A549 (cell line): ENCODE measurements around the gene NAP1L1. TPM values are rescaled to one million over a fixed set of nuclear protein-coding genes. Genes with fewer than 3 reads are reported as not detected.

Experiments used
- ATAC-seq, 2 experiments: fragments of 200-7000 bp in 1 of 2; fragments of >200 bp in 1 of 2; cut with Nextera tagmentation in 1 of 2; cut with Tn5 transposase in 1 of 2; 3 replicates each; pipeline versions ENCODE4 v1.8.0 to v1.9.1; 2018 to 2020; ENCODE audit warnings: mild to moderate bottlenecking in 1 of 2, moderate library complexity in 1 of 2
- CTCF ChIA-PET: fragments of 300-600 bp; sonication (Branson Sonifier 250); formaldehyde crosslinking; extraction: SDS; loops from one replicate; lab custom pipeline; 2021; ENCODE audit warnings: antibody characterized with exemption, inconsistent platforms; lab: Yijun Ruan, JAX
- POLR2A ChIA-PET: fragments of 350-600 bp; formaldehyde crosslinking; extraction: SDS; loops from one replicate; lab custom pipeline; 2021; ENCODE audit warnings: antibody characterized with exemption, inconsistent platforms; lab: Yijun Ruan, JAX
- DNase-seq, 2 experiments: peaks; one replicate each; pipeline versions ENCODE4 v3.0.0 to v3.0.0-alpha.2; 2011 to 2016; ENCODE audit warnings: low read depth in 1 of 2, low spot score in 1 of 2
- FAIRE-seq: peaks from 2 replicates; lab custom pipeline; 2011; peaks lifted over from hg19 to GRCh38; lab: Jason Lieb, UNC
- H3K27ac ChIP-seq, 2 experiments: fragments of >200 bp; sonication (Bioruptor Twin); formaldehyde crosslinking; 3 replicates each; pipeline ENCODE4 v1.5.1; 2016 to 2017
- H3K4me1 ChIP-seq: fragments of >200 bp; sonication (Bioruptor Twin); formaldehyde crosslinking; 3 replicates; pipeline ENCODE4 v1.6.1; 2016
- H3K4me2 ChIP-seq: fragments of >200 bp; sonication (Bioruptor Twin); formaldehyde crosslinking; 3 replicates; pipeline ENCODE4 v1.6.1; 2016
- H3K4me3 ChIP-seq: fragments of >200 bp; sonication (Bioruptor Twin); formaldehyde crosslinking; 3 replicates; pipeline ENCODE4 v1.5.1; 2016
- H3K9me3 ChIP-seq: fragments of >200 bp; sonication (Bioruptor Twin); formaldehyde crosslinking; 3 replicates; pipeline ENCODE4 v1.6.1; 2016
- ATOH8 ChIP-seq: fragments of 250-450 bp; sonication (Bioruptor Pico); IDR thresholded peaks from 2 replicates; pipeline ENCODE4 v1.5.0; 2020; ENCODE audit warnings: low read depth, mild to moderate bottlenecking, moderate library complexity
- BCL3 ChIP-seq: fragments of >200 bp; sonication (Bioruptor Twin); formaldehyde crosslinking; IDR thresholded peaks from 3 replicates; pipeline ENCODE4 v1.6.1; 2016
- BHLHE40 ChIP-seq: IDR thresholded peaks from 2 replicates; pipeline ENCODE4 v1.6.1; 2012; ENCODE audit warnings: low read depth, low read length, inconsistent platforms
- CBX2 ChIP-seq: fragments of 200-600 bp; sonication (generic); IDR thresholded peaks from 2 replicates; pipeline ENCODE4 v1.6.1; 2016; ENCODE audit warnings: low read depth, mild to moderate bottlenecking, borderline replicate concordance
- CBX8 ChIP-seq: fragments of 200-600 bp; sonication (generic); IDR thresholded peaks from 2 replicates; pipeline ENCODE4 v1.6.1; 2016
- CEBPB ChIP-seq, 2 experiments: fragments of >200 bp in 1 of 2; sonication (Bioruptor Twin) in 1 of 2; formaldehyde crosslinking in 1 of 2; IDR thresholded peaks; 2 replicates each; pipeline ENCODE4 v1.6.1; 2012 to 2016
- CHD4 ChIP-seq: fragments of 200-600 bp; sonication (generic); IDR thresholded peaks from 2 replicates; pipeline ENCODE4 v1.6.1; 2016; ENCODE audit warnings: antibody characterized with exemption, mild to moderate bottlenecking, borderline replicate concordance
- CTCF ChIP-seq: fragments of >200 bp; sonication (Bioruptor Twin); formaldehyde crosslinking; IDR thresholded peaks from 3 replicates; pipeline ENCODE4 v1.5.1; 2016
- E2F6 ChIP-seq: IDR thresholded peaks from 2 replicates; pipeline ENCODE4 v1.6.1; 2012; ENCODE audit warnings: low read depth, borderline replicate concordance
- EHMT2 ChIP-seq: fragments of 200-600 bp; sonication (generic); IDR thresholded peaks from 2 replicates; pipeline ENCODE4 v1.6.1; 2016; ENCODE audit warnings: antibody characterized with exemption, low read depth, mild to moderate bottlenecking, moderate library complexity
- FOSL2 ChIP-seq, 2 experiments: fragments of 450-650 bp in 1 of 2; fragments of >200 bp in 1 of 2; sonication (Bioruptor Twin) in 1 of 2; formaldehyde crosslinking; IDR thresholded peaks; 2 replicates each; pipeline versions ENCODE4 v1.5.0 to v1.6.1; 2016 to 2020; ENCODE audit warnings: mild to moderate bottlenecking in 1 of 2, moderate library complexity in 1 of 2
- HEYL ChIP-seq: fragments of 250-450 bp; sonication (Bioruptor Pico); IDR thresholded peaks from 2 replicates; pipeline ENCODE4 v1.8.0; 2021; ENCODE audit warnings: mild to moderate bottlenecking, moderate library complexity
- HOXA7 ChIP-seq: fragments of 250-450 bp; sonication (Bioruptor Pico); IDR thresholded peaks from 2 replicates; pipeline ENCODE4 v1.5.0; 2020; ENCODE audit warnings: mild to moderate bottlenecking, moderate library complexity
- HOXB5 ChIP-seq: fragments of 250-450 bp; sonication (Bioruptor Pico); IDR thresholded peaks from 2 replicates; pipeline ENCODE4 v1.5.0; 2020; ENCODE audit warnings: mild to moderate bottlenecking, moderate library complexity
- JUNB ChIP-seq: fragments of >200 bp; sonication (Bioruptor Twin); formaldehyde crosslinking; IDR thresholded peaks from 2 replicates; pipeline ENCODE4 v1.6.1; 2016
- KDM5A ChIP-seq: fragments of 200-600 bp; sonication (generic); IDR thresholded peaks from 2 replicates; pipeline ENCODE4 v1.6.1; 2016; ENCODE audit warnings: antibody characterized with exemption, mild to moderate bottlenecking
- MAFK ChIP-seq: fragments of 450-650 bp; IDR thresholded peaks from 2 replicates; pipeline ENCODE4 v1.6.1; 2014; ENCODE audit not compliant: partially characterized antibody
- MAX ChIP-seq: IDR thresholded peaks from 2 replicates; pipeline ENCODE4 v1.6.1; 2012
- MAZ ChIP-seq: fragments of 150-350 bp; IDR thresholded peaks from 2 replicates; pipeline ENCODE4 v1.6.1; 2014; ENCODE audit warnings: antibody characterized with exemption, low read depth, low read length, borderline replicate concordance
- NPAS2 ChIP-seq: fragments of 250-450 bp; sonication (Bioruptor Pico); IDR thresholded peaks from 2 replicates; pipeline ENCODE4 v1.8.0; 2022; ENCODE audit warnings: mild to moderate bottlenecking, moderate library complexity, borderline replicate concordance
- NR3C1 ChIP-seq: fragments of >200 bp; sonication (Bioruptor Twin); formaldehyde crosslinking; IDR thresholded peaks from 3 replicates; pipeline ENCODE4 v1.6.1; 2017
- PBX3 ChIP-seq: IDR thresholded peaks from 2 replicates; pipeline ENCODE4 v1.6.1; 2012
- POLR2AphosphoS2 ChIP-seq: conservative IDR thresholded peaks from 2 replicates; pipeline ENCODE4 v1.6.1; 2012; ENCODE audit warnings: low read length, improper control_type of control experiment, inconsistent platforms
- RAD21 ChIP-seq, 2 experiments: fragments of >200 bp in 1 of 2; sonication (Bioruptor Twin) in 1 of 2; formaldehyde crosslinking in 1 of 2; IDR thresholded peaks in 1 of 2; conservative IDR thresholded peaks in 1 of 2; 2 replicates in 1 of 2; 3 replicates in 1 of 2; pipeline ENCODE4 v1.6.1; 2012 to 2018; ENCODE audit warnings: inconsistent platforms in 1 of 2
- TFCP2L1 ChIP-seq: fragments of 250-450 bp; sonication (Bioruptor Pico); IDR thresholded peaks from 2 replicates; pipeline ENCODE4 v1.5.0; 2021; ENCODE audit warnings: mild to moderate bottlenecking
- ZNF302 ChIP-seq: fragments of 250-450 bp; sonication (Bioruptor Pico); IDR thresholded peaks from 2 replicates; pipeline ENCODE4 v1.9.0; 2021; ENCODE audit warnings: inconsistent platforms, mild to moderate bottlenecking, moderate library complexity
- ZSCAN20 ChIP-seq: fragments of 250-450 bp; sonication (Bioruptor Pico); IDR thresholded peaks from 2 replicates; pipeline ENCODE4 v1.8.0; 2022; ENCODE audit warnings: mild to moderate bottlenecking, moderate library complexity
- WGBS: methylation state at CpG from one replicate; pipeline ENCODE4 v1.1.6; 2017; ENCODE audit errors: missing lambda C conversion rate; 5-methylcytosine and 5-hydroxymethylcytosine counted together
- polyA plus RNA-seq, 4 experiments: library from polyadenylated mRNA; depleted of rRNA in 3 of 4; stranded (reverse); fragments of >200 nt; fragmentation: RNase III in 1 of 4; extraction: RNeasy Plus Mini Kit Qiagen cat#74134 plus additional on column Dnase treatment in 1 of 4; gene quantifications; 2 replicates in 3 of 4; 3 replicates in 1 of 4; pipeline ENCODE4 v1.2.3, GENCODE V29; 2011 to 2017

The NAP1L1 gene
- polyA plus RNA-seq, 2 of the 4 experiments (the other 2 are of a cell fraction): 709 to 943 TPM

GRCh38 chr12:76047742-76048141 lies 36.7 kb downstream of the NAP1L1 start:
- Histone ChIP-seq H3K4me2 (no peak overlapping the region), H3K4me1 (peaks cover 37% of the 10 kb centered on the region; the same call in 2 of the 3 replicates), H3K9me3 (no peaks in the 10 kb centered on the region), H3K4me3 (no peak overlapping the region)
- ChIA-PET CTCF (interaction anchor here (0.6 to 4.1 kb wide), 3 partner anchors 10 to 408 kb away, joined by 3 to 17 read pairs (median 3); no protein-coding TSS in a partner anchor), POLR2A (no interaction called here)
- 79% methylated on average over 2 of the region's 2 CpGs for WGBS
- DNase-seq: no peak
- TF ChIP-seq EHMT2 (no peak), CTCF (no peak), CHD4 (no peak), TFCP2L1 (CRISPR knock-in tag) (no peak), CBX8 (no peak), HOXA7 (CRISPR knock-in tag) (no peak), NR3C1 (no peak), MAZ (no peak), ZSCAN20 (no peak), BCL3 (no peak), E2F6 (no peak), ZNF302 (CRISPR knock-in tag) (no peak), MAX (no peak), HOXB5 (CRISPR knock-in tag) (no peak), RAD21 (conservative IDR thresholded peaks at IDR 0.05 in 1 of 2, IDR thresholded peaks at IDR 0.05 in 1 of 2) (no peak), PBX3 (no peak), POLR2AphosphoS2 (no peak)
- TF ChIP-seq, all 56 proteins: peak for 0
- H3K27ac ChIP-seq: no peak overlapping the region
- no peak for ATAC-seq
- peak; percentile 36 for FAIRE-seq

GRCh38 chr12:76047060-76047459 lies 37.4 kb downstream of the NAP1L1 start:
- 66% methylated on average over 2 of the region's 2 CpGs for WGBS

More at GRCh38 chr12:76047060-76047459, 37.4 kb downstream of the NAP1L1 start:
- no peak for FAIRE-seq
- Histone ChIP-seq H3K4me1 (peaks cover 30% of the 10 kb centered on the region; the same call in 2 of the 3 replicates), H3K27ac (no peak overlapping the region), H3K4me3 (no peak overlapping the region), H3K9me3 (no peaks in the 10 kb centered on the region), H3K4me2 (no peak overlapping the region)
- TF ChIP-seq KDM5A: no peak
- TF ChIP-seq JUNB: no peak
- no peak for TF ChIP-seq CBX2
- no peak for TF ChIP-seq HEYL (CRISPR knock-in tag)
- no peak for TF ChIP-seq CBX8
- no peak for TF ChIP-seq ZNF302 (CRISPR knock-in tag)
- TF ChIP-seq BHLHE40: no peak
- TF ChIP-seq TFCP2L1 (CRISPR knock-in tag): no peak
- TF ChIP-seq NPAS2 (CRISPR knock-in tag): no peak
- TF ChIP-seq FOSL2 (IDR thresholded peaks at IDR 0.05): no peak
- TF ChIP-seq FOSL2 (CRISPR knock-in tag; IDR thresholded peaks at IDR 0.05): no peak
- TF ChIP-seq MAFK: no peak
- no peak; the same call in 1 of the 2 replicates for TF ChIP-seq POLR2AphosphoS2
- no peak for TF ChIP-seq ATOH8
- no peak for TF ChIP-seq CEBPB (IDR thresholded peaks at IDR 0.05)
- no peak for TF ChIP-seq RAD21 (conservative IDR thresholded peaks at IDR 0.05 in 1 of 2, IDR thresholded peaks at IDR 0.05 in 1 of 2)
- CTCF ChIA-PET: no interaction called here
- POLR2A ChIA-PET: no interaction called here
- ATAC-seq: no peak
- DNase-seq: no peak
